NCI-H2227 treated with DMSO at 0.1 percent for 48 hours (cell line): ENCODE measurements around the gene EIF5A.

Experiments
- DNase-seq: peaks from one replicate; lab custom pipeline; 2025; lab: John Stamatoyannopoulos, UW

Gene EIF5A

DNA sequence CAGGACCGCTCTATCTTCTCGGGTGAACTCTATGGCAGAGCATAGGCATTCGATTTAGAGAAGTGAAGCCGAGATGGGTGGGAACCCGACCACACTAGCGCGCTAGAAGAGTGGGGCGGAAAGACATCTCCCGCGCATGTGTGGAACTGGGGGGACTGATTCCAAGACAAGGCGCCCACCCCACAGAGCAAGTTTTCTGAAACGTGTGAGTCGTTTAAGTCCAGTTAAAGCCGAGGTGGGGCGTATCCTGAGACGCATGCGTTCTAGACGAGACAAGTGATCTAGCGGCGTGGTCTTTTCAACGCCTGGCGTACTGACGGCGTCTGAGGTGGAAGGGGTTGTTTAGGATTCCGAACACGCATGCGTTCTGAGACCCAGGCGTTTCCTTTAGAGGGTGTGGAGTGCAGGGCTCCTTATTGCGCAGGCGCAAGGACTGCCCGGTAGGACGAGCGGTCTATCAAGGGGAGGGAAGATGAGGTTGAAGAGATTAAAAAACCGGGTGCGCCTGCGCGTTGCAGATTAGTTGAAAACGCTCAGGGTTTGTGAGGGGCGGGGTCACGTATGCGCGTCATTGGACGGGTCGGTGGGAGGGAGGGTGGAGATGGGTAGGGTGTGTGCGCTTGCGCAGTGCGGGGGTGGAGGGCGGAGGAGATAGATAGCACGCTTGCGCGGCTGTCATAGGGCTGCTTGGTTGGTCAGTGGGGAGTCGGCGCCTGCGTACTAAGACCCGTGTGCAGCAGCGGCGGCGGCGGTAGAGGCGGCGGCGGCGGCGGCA, at the start of gene EIF5A:
Gene EIF5A, plus strand, starts transcription at position 718 of the 775 bp plus-strand sequence. CDS start 2,008 bp downstream, outside the sequence.
- peak; percentile 99 for DNase-seq

DNA sequence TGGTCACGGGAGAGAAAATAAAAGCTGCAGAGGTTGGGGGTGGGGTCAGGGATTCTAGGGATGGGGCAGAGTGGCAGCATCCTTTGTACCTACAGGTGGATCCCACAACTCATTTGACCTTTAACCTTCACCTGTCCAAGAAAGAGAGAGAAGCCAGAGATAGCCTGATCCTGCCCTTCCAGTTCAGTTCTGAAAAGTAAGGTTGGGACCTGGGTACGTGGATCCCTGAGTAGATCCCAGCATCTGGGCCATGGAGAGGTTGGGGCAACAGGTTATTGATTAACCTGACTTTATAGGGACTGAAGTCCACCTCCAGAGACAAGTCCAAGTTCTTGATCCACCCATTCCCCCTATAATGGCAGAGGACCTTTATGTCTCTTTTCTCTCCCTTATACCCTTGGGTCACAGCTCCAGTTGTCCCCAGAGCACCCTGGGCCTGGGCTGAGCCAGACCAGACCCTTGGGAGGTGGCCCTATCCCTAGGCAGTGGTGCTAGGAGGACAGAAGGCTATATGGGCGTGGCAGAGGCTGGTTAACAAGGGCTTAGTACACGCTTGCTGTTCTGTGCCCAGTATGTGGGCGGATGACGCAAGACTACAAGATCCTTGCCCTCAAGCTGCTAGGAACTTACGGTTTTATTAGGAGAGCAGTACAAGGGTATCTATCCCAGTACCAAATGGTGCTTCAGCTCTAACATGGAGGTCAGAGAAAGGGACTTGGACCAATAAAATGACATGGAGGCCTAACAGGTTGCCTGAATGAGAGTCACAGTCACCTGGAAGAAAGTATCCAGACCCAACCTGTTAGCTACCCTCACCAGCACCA, 48.5 kb upstream of the EIF5A start:
- no peak for DNase-seq

DNA sequence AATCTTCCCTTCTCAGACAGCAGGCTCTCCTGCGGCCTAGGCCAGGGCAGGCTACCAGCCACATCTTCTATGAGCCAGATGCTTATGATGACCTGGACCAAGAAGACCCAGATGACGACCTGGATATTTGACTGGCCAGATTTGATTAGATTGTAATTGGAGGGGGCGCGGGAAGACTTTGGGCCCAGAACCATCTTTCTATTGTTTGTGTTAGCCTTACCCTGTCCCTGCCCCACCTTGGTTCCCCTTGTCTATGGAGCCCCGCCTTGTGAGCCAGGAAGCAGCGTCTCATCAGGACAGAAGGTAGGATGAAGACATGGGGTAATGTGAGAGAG, 47.9 kb upstream of the EIF5A start:
- DNase-seq = no peak

DNA sequence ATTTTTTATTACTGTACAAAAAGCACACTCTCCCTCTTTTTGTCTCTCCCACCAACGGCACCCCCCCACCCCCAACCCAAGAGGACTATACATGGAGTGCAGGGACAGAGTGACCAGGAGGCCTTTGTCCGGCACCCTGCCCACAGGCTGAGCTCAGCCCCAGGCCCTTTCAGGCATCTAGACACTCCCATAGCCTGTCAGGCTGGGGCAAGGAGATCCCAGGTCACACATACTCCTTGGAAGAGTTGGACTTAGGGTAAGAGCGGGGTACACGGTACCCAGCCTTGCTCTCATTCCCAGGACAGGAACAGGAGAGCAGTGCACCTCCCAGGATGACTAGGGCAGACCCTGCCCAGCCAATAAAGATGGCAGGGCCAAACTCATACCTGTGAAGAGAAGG, 47.3 kb upstream of the EIF5A start:
- no peak for DNase-seq

DNA sequence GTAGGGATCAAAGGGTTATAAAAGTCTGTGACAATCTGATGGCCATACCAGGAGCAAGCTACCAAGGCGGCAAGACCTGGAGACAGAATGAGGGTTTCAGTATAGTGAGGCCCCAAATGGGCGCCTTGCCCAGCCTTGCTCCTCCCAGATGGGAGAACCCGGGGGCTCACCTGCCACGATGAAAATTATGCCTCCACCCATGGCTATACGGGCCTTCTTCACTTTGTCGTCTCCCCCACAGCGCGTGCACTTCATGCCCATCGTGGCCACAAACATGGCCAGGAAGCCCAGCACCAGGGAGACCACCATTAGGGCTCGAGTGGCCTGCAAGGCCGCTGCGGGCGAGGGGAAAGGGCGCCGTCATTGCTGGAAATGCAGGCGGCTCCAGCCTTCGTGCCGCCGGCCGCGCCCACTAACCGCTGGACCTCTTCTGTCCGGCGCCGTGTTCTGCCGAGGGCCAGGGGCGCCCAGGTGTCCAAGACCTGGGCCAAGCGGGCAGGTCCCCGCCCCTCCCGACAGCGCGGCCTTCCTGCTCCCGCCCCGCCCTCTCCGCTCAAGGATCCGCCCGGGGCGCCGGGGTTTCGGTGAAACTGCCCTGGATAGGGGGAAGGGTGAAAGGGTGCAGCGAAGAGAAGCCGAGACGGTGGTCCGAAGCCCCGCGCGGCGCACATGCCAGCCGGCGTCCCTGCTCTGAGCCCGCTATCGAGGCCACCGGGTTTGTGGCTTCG, 46.6 kb upstream of the EIF5A start:
- DNase-seq = no peak

DNA sequence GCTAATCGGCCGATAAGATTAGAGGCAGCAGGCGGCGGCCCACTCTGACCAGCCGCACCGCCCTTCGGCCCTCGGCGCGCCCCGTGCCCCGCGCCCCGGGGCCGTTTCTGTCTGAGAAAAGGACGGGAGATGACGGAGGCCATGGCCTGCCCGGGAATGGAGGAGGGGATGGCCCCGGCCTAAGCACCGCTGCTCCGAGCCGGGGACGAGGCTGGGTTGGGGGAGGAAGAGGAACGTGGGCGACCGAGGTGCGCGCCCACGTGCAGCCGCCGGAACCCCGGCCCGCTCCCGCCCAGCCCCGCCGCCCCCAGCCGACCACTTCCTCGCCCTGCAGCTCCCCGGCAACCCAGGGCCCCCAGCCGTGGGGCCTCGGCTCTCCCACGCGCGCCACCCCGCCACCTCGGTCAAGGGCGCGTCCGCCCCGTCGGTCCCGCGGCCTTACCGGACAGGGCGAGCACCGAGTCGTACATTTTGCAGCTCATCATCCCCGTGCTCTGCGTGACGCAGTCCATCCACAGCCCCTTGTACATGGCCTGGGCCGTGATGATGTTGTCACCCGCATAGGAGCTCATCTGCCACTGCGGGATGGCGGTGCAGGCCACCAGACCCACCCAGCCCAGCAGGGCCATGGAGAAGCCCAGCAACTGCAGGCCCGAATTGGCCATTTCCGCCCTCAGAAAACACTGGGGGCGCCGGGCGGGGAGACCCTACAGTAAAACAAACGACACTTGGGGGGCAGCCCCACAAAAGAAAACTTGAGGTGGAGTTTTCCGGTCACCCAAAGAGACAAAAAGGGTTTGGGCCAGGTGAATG, 45.8 kb upstream of the EIF5A start:
- DNase-seq = no peak

DNA sequence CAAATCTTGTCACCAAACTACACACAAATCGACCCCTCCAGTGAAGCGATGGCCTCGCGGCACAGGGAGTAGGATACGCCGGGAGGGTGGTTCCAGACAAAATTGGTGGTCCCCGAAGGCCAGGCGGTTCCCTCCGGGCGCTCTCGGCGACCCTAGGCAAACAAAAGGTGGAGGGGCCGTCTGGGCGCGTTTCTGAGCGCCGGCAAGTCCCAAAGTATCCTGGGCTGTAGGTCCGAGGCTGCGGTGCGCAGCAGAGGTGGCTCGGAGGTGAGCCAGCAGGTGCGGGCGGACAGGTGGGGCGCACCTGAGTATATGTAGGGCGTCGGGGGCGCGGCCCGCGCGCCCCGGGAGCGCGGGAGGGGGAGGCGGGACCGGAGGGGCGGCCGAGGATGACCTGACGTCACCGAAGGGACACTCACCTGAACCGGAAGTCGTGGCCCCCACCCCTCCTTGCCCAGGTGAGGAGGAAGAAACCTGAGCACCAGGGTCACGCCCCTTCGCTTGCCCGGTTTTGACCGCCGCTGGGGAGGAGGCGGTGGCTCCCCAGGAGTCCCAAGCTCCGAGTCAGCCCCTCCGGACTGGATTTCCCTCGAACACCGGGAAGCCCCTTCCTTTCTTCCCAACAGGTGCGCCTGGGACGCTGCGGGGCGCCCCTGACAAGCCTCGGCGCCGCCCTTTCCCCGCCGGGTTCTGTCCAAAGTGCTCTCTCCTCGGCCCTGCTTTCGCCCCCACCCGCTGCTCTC, 45.1 kb upstream of the EIF5A start, which contains the start of gene CLDN7:
Gene CLDN7, minus strand, starts transcription at position 287 of the 743 bp plus-strand sequence. CDS start 435 bp downstream, outside the sequence.
- no peak for DNase-seq

DNA sequence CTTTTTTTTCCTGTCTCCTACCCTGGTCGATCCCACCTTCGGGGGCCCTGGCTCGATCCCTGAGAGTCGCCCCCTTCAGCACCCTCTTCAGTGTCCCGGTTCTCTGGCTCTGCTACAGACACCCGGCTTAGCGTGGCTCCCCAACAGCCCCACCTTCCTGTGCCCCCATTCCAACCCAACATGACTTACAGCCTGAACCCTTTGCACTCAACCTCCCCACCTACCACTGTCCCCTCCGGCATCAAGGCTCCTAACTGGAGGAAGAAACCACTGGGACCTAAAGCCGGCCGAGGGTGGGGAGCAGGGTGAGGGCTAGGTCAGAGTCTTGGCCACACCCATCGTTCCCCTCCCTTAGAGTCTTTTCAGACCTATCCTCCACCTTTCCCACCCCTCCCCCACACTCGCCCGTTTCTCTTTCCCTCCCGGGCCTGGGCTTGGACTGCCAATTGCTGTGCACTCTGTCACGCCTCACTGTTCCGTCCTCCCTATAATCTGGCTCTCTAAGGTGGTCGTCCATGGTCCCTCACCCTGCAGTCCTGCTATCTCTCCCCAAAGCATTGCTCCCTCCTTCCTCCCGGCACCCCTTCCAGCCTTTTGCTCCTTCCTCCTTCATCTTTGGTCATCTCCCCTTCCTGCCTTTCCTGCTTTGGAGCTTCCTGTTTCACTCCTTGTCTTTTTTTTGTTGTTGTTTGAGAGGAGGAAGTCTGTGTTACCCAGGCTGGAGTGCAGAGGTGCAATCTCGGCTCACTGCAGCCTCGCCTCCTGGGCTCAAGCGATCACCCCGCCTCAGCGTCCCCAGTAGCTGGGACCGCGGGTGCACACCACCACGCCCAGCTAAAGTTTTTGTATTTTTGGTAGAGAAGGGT, 44.3 kb upstream of the EIF5A start:
- no peak for DNase-seq

DNA sequence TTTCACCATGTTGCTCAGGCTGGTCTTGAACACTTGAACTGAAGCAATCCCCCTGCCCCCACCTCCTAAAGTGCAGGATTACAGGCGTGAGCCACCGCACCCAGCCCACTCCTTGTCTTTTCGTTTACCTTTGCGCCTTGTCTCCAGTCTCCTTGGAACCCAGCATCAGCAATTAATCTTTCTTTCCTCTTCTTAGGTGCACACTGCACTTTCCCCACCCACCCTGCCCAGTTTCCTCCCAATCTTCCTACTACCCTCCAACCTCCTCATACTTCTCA, 43.7 kb upstream of the EIF5A start:
- DNase-seq = no peak

DNA sequence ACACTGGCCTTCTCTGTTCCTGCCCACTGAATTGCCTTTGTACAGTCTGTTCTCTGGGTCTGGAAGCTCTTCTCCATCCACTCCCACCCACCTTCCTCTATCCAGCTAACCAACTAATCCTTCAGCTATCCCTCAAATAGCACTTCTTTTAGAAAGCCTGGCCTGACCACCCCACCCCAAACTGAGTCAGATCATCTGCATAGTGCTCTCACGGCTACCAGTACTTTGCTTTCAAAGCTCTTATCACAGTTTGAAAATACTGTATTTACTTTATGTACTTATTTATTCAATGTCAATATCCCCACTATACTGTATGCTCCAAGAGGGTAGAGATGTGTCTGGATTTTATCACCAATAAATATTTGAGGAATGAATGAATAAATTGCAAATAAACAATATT, 40.6 kb upstream of the EIF5A start:
- DNase-seq = no peak

DNA sequence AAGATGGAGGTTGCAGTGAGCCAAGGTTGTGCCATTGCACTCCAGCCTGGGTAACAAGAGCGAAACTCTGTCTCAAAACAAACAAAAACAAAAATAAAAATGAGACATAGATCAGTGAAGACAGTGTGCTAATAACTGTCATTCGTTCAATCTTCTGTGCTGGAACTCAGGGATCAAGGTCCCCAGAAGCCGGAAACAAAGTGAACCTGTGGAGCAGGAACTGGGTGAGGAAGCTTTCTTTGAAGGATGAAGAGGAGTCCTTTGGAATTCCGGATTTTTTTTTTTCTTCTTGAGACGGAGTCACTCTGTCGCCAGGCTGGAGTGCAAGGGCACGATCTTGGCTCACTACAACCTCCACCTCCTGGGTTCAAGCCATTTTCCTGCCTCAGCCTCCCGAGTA, 28.0 kb upstream of the EIF5A start:
- DNase-seq = no peak

DNA sequence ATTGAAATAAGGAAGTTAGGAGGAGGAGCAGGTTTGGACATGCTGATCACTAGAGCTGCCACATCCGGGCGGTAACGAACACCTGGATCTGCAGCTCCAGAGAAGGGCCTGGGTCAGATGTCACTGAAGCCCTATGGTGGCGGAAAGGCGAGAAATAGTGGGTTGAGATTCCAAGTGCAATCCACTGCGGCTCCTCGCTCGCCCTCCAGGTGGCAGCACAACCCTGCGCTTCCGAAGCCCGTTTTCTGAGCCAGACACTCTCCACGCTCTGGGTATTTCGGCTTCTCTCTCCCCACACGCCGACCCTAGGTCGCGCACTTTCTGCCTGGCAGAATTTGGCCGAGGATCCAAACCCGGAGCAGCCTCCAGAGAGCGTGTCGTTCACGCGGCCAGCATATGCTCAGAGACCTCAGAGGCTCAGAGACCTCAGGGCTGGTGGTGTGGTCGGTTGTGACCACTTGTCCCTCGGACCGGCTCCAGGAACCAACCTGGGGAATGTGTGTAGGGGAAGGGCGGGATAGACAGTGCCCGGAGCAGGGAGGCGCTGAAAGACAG, 26.8 kb upstream of the EIF5A start:
- DNase-seq = peak; percentile 34

DNA sequence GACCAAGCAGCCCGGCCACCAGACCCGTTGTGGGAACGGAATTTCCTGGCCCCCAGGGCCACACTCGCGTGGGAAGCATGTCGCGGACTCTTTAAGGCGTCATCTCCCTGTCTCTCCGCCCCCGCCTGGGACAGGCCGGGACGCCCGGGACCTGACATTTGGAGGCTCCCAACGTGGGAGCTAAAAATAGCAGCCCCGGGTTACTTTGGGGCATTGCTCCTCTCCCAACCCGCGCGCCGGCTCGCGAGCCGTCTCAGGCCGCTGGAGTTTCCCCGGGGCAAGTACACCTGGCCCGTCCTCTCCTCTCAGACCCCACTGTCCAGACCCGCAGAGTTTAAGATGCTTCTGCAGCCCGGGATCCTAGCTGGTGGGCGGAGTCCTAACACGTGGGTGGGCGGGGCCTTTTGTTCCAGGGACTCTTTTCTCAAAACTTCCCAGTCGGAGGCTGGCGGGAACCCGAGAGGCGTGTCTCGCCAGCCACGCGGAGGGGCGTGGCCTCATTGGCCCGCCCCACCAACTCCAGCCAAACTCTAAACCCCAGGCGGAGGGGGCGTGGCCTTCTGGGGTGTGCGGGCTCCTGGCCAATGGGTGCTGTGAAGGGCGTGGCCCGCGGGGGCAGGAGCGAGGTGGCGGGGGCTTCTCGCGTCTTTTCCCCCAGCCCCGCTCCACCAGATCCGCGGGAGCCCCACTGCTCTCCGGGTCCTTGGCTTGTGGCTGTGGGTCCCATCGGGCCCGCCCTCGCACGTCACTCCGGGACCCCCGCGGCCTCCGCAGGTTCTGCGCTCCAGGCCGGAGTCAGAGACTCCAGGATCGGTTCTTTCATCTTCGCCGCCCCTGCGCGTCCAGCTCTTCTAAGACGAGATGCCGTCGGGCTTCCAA, 26.1 kb upstream of the EIF5A start, which contains the start of gene SLC2A4:
Gene SLC2A4, plus strand, starts transcription at position 645 of the 879 bp plus-strand sequence. Its CDS starts 217 bp downstream, at position 862.
- peak; percentile 89 for DNase-seq

DNA sequence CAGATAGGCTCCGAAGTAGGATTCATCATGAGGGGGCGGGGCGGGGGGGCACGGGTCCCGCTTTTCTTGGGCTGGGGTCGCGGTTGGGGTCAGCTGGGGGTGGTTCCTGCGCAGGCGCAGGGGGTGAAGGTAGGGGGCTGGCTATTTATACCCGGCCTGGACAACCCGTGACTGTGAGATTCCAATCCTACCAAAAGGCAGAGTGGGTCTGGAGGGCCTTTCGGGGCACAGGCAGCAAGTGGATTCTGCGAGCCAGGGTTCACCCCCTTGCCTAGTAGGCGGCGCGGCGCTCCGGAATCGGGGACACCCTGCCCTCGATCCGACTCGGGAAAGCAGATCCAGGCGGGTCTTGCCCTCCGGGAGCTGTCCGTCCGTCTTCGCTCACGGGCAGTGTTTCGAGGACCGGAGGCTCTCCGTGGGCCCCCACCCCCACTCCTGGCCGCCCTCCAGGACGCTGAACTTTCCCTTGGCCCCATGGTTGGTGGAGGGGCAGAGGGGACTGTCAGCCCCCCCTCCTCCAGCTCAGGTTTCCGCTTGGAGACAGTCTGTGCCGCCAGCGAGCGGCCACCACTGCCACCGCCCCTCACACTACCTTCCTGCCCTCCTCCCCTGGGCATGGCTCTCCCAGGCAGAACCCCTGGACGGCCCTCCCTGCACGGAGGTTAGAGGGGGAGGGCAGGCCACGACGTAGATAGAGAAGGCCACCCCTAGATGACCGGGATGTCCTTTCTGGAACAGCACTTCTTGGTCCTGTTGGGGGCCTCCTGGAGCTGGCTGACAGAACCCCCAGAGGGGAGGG, 25.3 kb upstream of the EIF5A start:
- no peak for DNase-seq

DNA sequence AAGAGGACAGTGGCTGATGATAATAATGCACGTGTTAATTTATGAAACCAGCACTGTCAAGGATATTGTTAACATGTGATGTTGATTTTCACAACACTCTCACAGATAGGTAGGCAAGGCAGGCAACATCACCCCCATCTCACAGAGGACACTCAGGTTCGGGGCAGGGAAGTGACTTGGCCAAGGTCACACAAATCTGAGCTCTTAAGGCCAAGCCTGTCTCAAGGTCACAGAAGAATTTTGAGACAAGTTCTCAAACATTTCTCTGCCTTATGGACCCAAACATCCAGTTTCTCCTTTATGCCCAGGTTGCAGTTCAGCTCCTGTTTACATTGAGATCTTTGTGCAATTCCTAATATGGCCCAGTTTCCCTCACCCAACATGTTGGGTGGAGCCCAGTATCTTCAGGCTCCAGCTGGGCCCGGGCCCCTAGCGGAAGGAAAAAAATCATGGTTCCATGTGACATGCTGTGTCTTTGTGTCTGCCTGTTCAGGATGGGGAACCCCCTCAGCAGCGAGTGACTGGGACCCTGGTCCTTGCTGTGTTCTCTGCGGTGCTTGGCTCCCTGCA, 24.6 kb upstream of the EIF5A start:
- no peak for DNase-seq

DNA sequence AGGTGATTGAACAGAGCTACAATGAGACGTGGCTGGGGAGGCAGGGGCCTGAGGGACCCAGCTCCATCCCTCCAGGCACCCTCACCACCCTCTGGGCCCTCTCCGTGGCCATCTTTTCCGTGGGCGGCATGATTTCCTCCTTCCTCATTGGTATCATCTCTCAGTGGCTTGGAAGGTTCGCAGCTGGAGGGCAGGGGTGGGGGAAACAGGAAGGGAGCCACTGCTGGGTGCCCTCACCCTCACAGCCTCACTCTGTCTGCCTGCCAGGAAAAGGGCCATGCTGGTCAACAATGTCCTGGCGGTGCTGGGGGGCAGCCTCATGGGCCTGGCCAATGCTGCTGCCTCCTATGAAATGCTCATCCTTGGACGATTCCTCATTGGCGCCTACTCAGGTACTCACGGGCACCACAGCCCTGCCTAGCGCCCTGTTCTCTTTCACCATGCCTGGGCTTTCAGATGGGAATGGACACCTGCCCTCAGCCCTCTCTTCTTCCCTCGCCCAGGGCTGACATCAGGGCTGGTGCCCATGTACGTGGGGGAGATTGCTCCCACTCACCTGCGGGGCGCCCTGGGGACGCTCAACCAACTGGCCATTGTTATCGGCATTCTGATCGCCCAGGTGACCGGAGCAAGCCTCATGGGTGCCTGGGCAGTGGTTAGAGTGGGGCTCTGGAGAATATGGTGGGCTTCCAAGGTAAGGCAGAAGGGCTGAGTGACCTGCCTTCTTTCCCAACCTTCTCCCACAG, 23.8 kb upstream of the EIF5A start:
- DNase-seq = no peak

DNA sequence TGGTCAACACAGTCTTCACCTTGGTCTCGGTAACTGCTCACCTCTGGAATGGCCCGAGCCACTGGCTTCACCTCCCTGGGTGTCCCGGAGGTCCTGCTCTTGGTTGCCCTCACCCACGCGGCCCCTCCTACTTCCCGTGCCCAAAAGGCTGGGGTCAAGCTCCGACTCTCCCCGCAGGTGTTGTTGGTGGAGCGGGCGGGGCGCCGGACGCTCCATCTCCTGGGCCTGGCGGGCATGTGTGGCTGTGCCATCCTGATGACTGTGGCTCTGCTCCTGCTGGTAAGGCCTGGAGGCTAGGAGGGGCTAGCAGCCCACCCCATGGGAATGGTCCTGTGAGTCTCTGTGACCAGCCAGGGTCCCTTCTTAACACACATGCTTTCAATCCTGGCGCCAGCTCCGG, 22.5 kb upstream of the EIF5A start:
- DNase-seq = no peak
